GM23338 (cell line): ENCODE results near the gene CLCN4. TPM values are rescaled to one million over a fixed set of nuclear protein-coding genes. Genes with fewer than 3 reads are reported as not detected.

Source experiments
- ATAC-seq: fragments of 200-7000 bp; cut with Tn5 transposase; 3 replicates; pipeline ENCODE4 v1.9.1; 2020
- DNase-seq: peaks from one replicate; pipeline ENCODE4 v3.0.0-alpha.2; 2015; ENCODE audit warnings: low spot score
- H2AFZ ChIP-seq: fragments of 200-600 bp; sonication (generic); 2 replicates; pipeline ENCODE4 v1.8.0; 2016; ENCODE audit warnings: antibody characterized with exemption, mild to moderate bottlenecking, moderate library complexity
- H3F3A ChIP-seq: fragments of 200-600 bp; sonication (generic); replicated peaks from 2 replicates; pipeline ENCODE4 v1.8.0; 2017; ENCODE audit warnings: antibody characterized with exemption, mixed run types, low read depth
- H3K27ac ChIP-seq: fragments of 200-600 bp; sonication (generic); 2 replicates; pipeline ENCODE4 v1.6.1; 2016; ENCODE audit warnings: low read depth
- H3K27me3 ChIP-seq: fragments of 200-600 bp; sonication (generic); 2 replicates; pipeline ENCODE4 v1.8.0; 2016; ENCODE audit warnings: mild to moderate bottlenecking, mixed run types, moderate library complexity; ENCODE audit not compliant: insufficient read depth
- H3K36me3 ChIP-seq: fragments of 200-600 bp; sonication (generic); 2 replicates; pipeline ENCODE4 v1.8.0; 2016; ENCODE audit warnings: mild to moderate bottlenecking; ENCODE audit not compliant: insufficient read depth
- H3K4me1 ChIP-seq: fragments of 200-600 bp; sonication (generic); 2 replicates; pipeline ENCODE4 v1.8.0; 2016; ENCODE audit warnings: mild to moderate bottlenecking, moderate library complexity; ENCODE audit not compliant: insufficient read depth
- H3K4me2 ChIP-seq: fragments of 200-600 bp; sonication (generic); 2 replicates; pipeline ENCODE4 v1.7.1; 2017; ENCODE audit warnings: mixed run types
- H3K4me3 ChIP-seq: fragments of 200-600 bp; sonication (generic); 2 replicates; pipeline ENCODE4 v1.6.1; 2016; ENCODE audit warnings: mixed run types
- H3K79me2 ChIP-seq: fragments of 200-600 bp; sonication (generic); replicated peaks from 2 replicates; pipeline ENCODE4 v1.8.0; 2017; ENCODE audit warnings: mild to moderate bottlenecking; ENCODE audit not compliant: insufficient read depth
- H3K9me2 ChIP-seq: fragments of 200-600 bp; sonication (generic); 2 replicates; pipeline ENCODE4 v1.8.0; 2017; ENCODE audit not compliant: insufficient read depth
- H4K20me1 ChIP-seq: fragments of 200-600 bp; sonication (generic); replicated peaks from 2 replicates; pipeline ENCODE4 v1.8.0; 2017; ENCODE audit warnings: mild to moderate bottlenecking; ENCODE audit not compliant: insufficient read depth
- H3K27ac Mint-ChIP-seq: 2 replicates; pipeline ENCODE4 v1.8.0; 2020; ENCODE audit warnings: inconsistent platforms, mild to moderate bottlenecking, moderate library complexity, mixed read lengths
- H3K27me3 Mint-ChIP-seq: 3 replicates; pipeline ENCODE4 v1.8.0; 2022; ENCODE audit warnings: low read depth, mild to moderate bottlenecking, moderate library complexity, mixed read lengths, inconsistent platforms; ENCODE audit not compliant: insufficient read depth, poor library complexity
- H3K36me3 Mint-ChIP-seq: 3 replicates; pipeline ENCODE4 v1.8.0; 2021; ENCODE audit warnings: low read depth, mild to moderate bottlenecking, inconsistent platforms, moderate library complexity, mixed read lengths
- H3K4me1 Mint-ChIP-seq: 3 replicates; pipeline ENCODE4 v1.8.0; 2020; ENCODE audit warnings: mild to moderate bottlenecking, inconsistent platforms, mixed read lengths
- H3K4me3 Mint-ChIP-seq: 3 replicates; pipeline ENCODE4 v1.8.0; 2021; ENCODE audit warnings: moderate library complexity, mild to moderate bottlenecking, inconsistent platforms, mixed read lengths
- H3K9me3 Mint-ChIP-seq: 3 replicates; pipeline ENCODE4 v1.8.0; 2020; ENCODE audit warnings: moderate library complexity, mild to moderate bottlenecking, inconsistent platforms, mixed read lengths
- CTCF ChIP-seq, 2 experiments: fragments of 200-600 bp in 1 of 2; sonication (generic) in 1 of 2; conservative IDR thresholded peaks; 2 replicates each; pipeline versions ENCODE4 v1.5.1 to v1.6.1; 2016 to 2017; ENCODE audit warnings: antibody characterized with exemption in 2 of 2, low read depth in 2 of 2, mild to moderate bottlenecking in 2 of 2, moderate library complexity in 1 of 2
- ETS1 ChIP-seq: IDR thresholded peaks from 2 replicates; pipeline ENCODE4 v1.6.1; 2016; ENCODE audit warnings: antibody characterized with exemption
- EZH2phosphoT487 ChIP-seq: fragments of 200-600 bp; sonication (generic); IDR thresholded peaks from one replicate; pipeline ENCODE4 v1.8.1; 2018; ENCODE audit warnings: antibody characterized with exemption; ENCODE audit not compliant: unreplicated experiment
- POLR2AphosphoS5 ChIP-seq: IDR thresholded peaks from 2 replicates; pipeline ENCODE4 v1.6.1; 2016; ENCODE audit warnings: antibody characterized with exemption, low read depth
- REST ChIP-seq: IDR thresholded peaks from one replicate; pipeline ENCODE4 v1.6.1; 2018; ENCODE audit warnings: antibody characterized with exemption; ENCODE audit not compliant: unreplicated experiment
- STAT1 ChIP-seq: IDR thresholded peaks from one replicate; pipeline ENCODE4 v1.6.1; 2016; ENCODE audit warnings: antibody characterized with exemption; ENCODE audit not compliant: unreplicated experiment
- ZNF114 ChIP-seq: fragments of 250-450 bp; sonication (Bioruptor Pico); IDR thresholded peaks from 2 replicates; pipeline ENCODE4 v1.5.0; 2020; ENCODE audit warnings: mild to moderate bottlenecking, moderate library complexity
- ZNF331 ChIP-seq: fragments of 250-450 bp; sonication (Bioruptor Pico); IDR thresholded peaks from 2 replicates; pipeline ENCODE4 v1.5.0; 2020; ENCODE audit warnings: low read depth, mild to moderate bottlenecking, moderate library complexity
- ZNF462 ChIP-seq: fragments of 250-450 bp; sonication (Bioruptor Pico); IDR thresholded peaks from 2 replicates; pipeline ENCODE4 v1.5.0; 2020; ENCODE audit warnings: mild to moderate bottlenecking, moderate library complexity
- polyA plus RNA-seq: library from polyadenylated mRNA; unstranded; fragments of >200 nt; fragmentation: Nextera tagmentation; extraction: Ambion mirVana; gene quantifications from 2 replicates; pipeline ENCODE4 v1.2.1, GENCODE V29; 2016
- total RNA-seq: library from RNA; depleted of rRNA; stranded (reverse); fragments of >200 nt; shearing (Covaris generic); gene quantifications from 2 replicates; pipeline ENCODE4 v1.2.3, GENCODE V29; 2014

The CLCN4 gene
- total and polyA plus RNA-seq, 2 experiments from 2014 or later: 1.2 to 4.9 TPM

- Mint-ChIP-seq H3K4me3 (no peak overlapping the region), H3K27ac (no peak overlapping the region), H3K36me3 (no peaks in the 10 kb centered on the region), H3K4me1 (no peaks in the 10 kb centered on the region), H3K9me3 (no peaks in the 10 kb centered on the region; the same call in 1 of the 3 replicates), H3K27me3 (peaks cover 2% of the 10 kb centered on the region)
- Histone ChIP-seq H3F3A (no peaks in the 10 kb centered on the region), H3K36me3 (no peaks in the 10 kb centered on the region), H3K27me3 (no peaks in the 10 kb centered on the region), H3K79me2 (no peaks in the 10 kb centered on the region), H3K9me2 (no peaks in the 10 kb centered on the region), H3K4me2 (no peak overlapping the region), H2AFZ (no peak overlapping the region), H3K4me3 (no peak overlapping the region), H3K27ac (no peak overlapping the region), H3K4me1 (no peaks in the 10 kb centered on the region), H4K20me1 (no peaks in the 10 kb centered on the region)
- ATAC-seq (no peak), DNase-seq (no peak)
- TF ChIP-seq REST: no peak
- TF ChIP-seq ZNF114 (CRISPR knock-in tag): no peak
- no peak for TF ChIP-seq STAT1
- no peak for TF ChIP-seq ZNF331 (CRISPR knock-in tag)
- TF ChIP-seq ZNF462 (CRISPR knock-in tag): no peak
- TF ChIP-seq ETS1: no peak
- no peak for TF ChIP-seq POLR2AphosphoS5
- no peak for TF ChIP-seq EZH2phosphoT487
- TF ChIP-seq CTCF (conservative IDR thresholded peaks at IDR 0.05; ENCODE audit: low read depth in 2 of 2): no peak
Measured at GRCh38 chrX:10245886-10246285, 89.1 kb downstream of the CLCN4 start.
